GM12892 (cell line): ENCODE data around the gene COTL1.

Experiments used
- POLR2A ChIP-seq: IDR thresholded peaks from 2 replicates; pipeline ENCODE4 v1.6.1; 2011; ENCODE audit warnings: low read depth, low read length, control low read depth
- POLR2AphosphoS5 ChIP-seq: IDR thresholded peaks from 2 replicates; pipeline ENCODE4 v1.6.1; 2011; ENCODE audit warnings: low read depth, low read length, control low read depth
- TAF1 ChIP-seq: IDR thresholded peaks from 2 replicates; pipeline ENCODE4 v1.6.1; 2011; ENCODE audit warnings: low read depth, mild to moderate bottlenecking, control low read depth, low read length, borderline replicate concordance

DNA sequence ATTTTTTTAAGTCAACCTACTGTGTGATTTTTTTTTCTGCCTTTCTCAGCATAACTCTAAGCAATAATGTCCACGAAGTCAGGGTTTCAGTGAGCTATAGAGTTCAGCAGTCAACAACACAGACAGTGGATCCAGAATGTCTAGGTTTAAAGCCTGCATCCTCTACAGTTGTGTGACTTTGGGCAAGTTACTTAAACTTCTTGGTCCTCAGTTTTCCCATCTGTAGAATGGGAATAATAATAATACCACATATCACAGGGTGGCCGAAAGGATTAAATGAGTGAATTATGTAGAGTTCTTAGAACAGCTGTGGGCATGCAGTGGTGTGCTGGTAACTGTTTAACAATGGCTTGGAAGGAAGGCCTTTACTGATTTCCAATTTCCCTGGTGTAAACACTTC lies 74.6 kb downstream of the COTL1 start:
- TF ChIP-seq POLR2A (no peak), POLR2AphosphoS5 (no peak), TAF1 (no peak)
